ENCODE data around the gene PADI1. TPM values are rescaled to one million over a fixed set of nuclear protein-coding genes. Genes with fewer than 3 reads are reported as not detected.

The PADI1 gene
- total and polyA plus RNA-seq, 4 donors: 4.9 TPM; not detected in 3

DNA sequence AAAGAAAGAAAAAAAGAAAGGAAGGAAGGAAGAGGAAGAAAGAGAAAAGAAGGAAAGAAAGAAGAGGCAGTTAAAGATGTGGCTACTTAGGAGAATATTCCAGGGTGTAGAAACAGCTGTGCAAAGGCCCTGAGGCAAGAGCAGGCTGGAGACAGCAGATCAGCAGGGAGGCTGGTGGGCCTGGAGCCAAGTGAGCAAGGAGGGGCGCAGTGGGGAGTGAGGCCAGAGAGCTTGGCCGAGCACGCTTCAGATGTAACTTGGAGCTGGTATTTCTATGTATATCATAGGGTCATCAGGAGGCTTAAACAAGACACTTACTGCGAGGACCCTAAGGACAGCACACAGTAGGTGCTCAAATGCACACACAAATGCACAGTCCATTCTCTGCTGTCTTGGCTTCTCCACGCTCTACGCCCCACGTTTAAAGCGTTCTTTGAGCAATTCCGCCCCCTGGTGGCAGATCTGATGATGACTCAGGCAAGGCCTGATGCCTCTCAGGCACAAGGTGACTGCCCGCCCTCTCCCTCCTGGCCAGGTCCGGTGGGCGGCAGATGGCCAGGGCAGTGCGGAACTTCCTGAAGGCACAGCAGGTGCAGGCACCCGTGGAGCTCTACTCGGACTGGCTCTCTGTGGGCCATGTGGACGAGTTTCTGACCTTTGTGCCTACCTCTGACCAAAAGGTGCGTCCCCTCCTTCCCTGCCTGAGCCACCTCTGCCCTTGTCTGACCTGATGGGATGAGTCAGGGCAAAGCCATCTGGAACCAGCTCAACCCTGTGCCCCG is 32.0 kb downstream of the PADI1 start:
- 17% methylated on average over 18 of the region's 18 CpGs for WGBS
- no peak overlapping the region for H3K4me3 ChIP-seq (ENCODE audit: low read depth in 1 of 3, low read length in 3 of 3)
- DNase-seq (ENCODE audit: low spot score): peak; percentile 86
- H3K4me1 ChIP-seq (ENCODE audit: control insufficient read depth in 4 of 4, insufficient read depth in 4 of 4, low read length in 3 of 4): peaks cover 0 to 8% (median 3%) of the 10 kb centered on the region in 4 donors
- H3K9me3 ChIP-seq (ENCODE audit: control insufficient read depth in 4 of 4, low read length in 3 of 4): no peaks in the 10 kb centered on the region
- peak; percentile 92 to 97 for TF ChIP-seq RXRA (IDR thresholded peaks at IDR 0.05)
- peak; percentile 87 for TF ChIP-seq CTCF (IDR thresholded peaks at IDR 0.05; ENCODE audit: low read depth, low read length, missing input control)
- TF ChIP-seq GABPA (IDR thresholded peaks at IDR 0.05 in 1 of 2, conservative IDR thresholded peaks at IDR 0.05 in 1 of 2): peak in 1 of 2 donors; percentile 38
- TF ChIP-seq, protein P1, sequence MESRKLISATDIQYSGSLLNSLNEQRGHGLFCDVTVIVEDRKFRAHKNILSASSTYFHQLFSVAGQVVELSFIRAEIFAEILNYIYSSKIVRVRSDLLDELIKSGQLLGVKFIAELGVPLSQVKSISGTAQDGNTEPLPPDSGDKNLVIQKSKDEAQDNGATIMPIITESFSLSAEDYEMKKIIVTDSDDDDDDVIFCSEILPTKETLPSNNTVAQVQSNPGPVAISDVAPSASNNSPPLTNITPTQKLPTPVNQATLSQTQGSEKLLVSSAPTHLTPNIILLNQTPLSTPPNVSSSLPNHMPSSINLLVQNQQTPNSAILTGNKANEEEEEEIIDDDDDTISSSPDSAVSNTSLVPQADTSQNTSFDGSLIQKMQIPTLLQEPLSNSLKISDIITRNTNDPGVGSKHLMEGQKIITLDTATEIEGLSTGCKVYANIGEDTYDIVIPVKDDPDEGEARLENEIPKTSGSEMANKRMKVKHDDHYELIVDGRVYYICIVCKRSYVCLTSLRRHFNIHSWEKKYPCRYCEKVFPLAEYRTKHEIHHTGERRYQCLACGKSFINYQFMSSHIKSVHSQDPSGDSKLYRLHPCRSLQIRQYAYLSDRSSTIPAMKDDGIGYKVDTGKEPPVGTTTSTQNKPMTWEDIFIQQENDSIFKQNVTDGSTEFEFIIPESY (IDR thresholded peaks at IDR 0.05): no peak
- TF ChIP-seq HNF4A (conservative IDR thresholded peaks at IDR 0.05): peak; percentile 83 to 86
- no peak for TF ChIP-seq FOXA2 (IDR thresholded peaks at IDR 0.05)
- no peak for TF ChIP-seq YY1 (IDR thresholded peaks at IDR 0.05)
- TF ChIP-seq, protein P2, sequence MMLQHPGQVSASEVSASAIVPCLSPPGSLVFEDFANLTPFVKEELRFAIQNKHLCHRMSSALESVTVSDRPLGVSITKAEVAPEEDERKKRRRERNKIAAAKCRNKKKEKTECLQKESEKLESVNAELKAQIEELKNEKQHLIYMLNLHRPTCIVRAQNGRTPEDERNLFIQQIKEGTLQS (IDR thresholded peaks at IDR 0.05): peak; percentile 87
- TF ChIP-seq SP1 (IDR thresholded peaks at IDR 0.05): peak; percentile 76
- no peak for TF ChIP-seq FOXA1 (IDR thresholded peaks at IDR 0.05)
- no peak for TF ChIP-seq MAX (IDR thresholded peaks at IDR 0.05)
- TF ChIP-seq EGR1 (IDR thresholded peaks at IDR 0.05; ENCODE audit: low read depth in 2 of 2): no peak
- no peak for TF ChIP-seq REST (IDR thresholded peaks at IDR 0.05)
- peak; percentile 58 for TF ChIP-seq NR2F2 (IDR thresholded peaks at IDR 0.05)
- no peak for TF ChIP-seq TAF1 (conservative IDR thresholded peaks at IDR 0.05)
- TF ChIP-seq JUND (IDR thresholded peaks at IDR 0.05): peak; percentile 93 to 94
- TF ChIP-seq RAD21 (IDR thresholded peaks at IDR 0.05): peak; percentile 86 to 93
- peak; percentile 33 for TF ChIP-seq HNF4G (IDR thresholded peaks at IDR 0.05)
- H3K9ac ChIP-seq (ENCODE audit: low read depth in 1 of 2, low read length in 2 of 2): no peak overlapping the region
- no peaks in the 10 kb centered on the region for H3K27me3 ChIP-seq (ENCODE audit: control insufficient read depth in 4 of 4, insufficient read depth in 4 of 4, low read length in 3 of 4)
- no peaks in the 10 kb centered on the region for H3K36me3 ChIP-seq (ENCODE audit: control insufficient read depth in 4 of 4, insufficient read depth in 3 of 4, low read depth in 1 of 4, low read length in 3 of 4)
- no peak overlapping the region for H3K27ac ChIP-seq (ENCODE audit: low read depth in 1 of 2, low read length in 2 of 2)

All from liver (tissue), 9 donors.